Thoracic aorta (tissue), 2 donors: ENCODE measurements around the gene TRIM56. TPM values are rescaled to one million over a fixed set of nuclear protein-coding genes. Genes with fewer than 3 reads are reported as not detected.
"Not testable (repeated sequence)": the region's sequence is repeated elsewhere in the genome, so short reads cannot be mapped to it uniquely, and the experiment has no call there.

Experiments used
- ATAC-seq: fragments of 150-250 bp; one replicate; pipeline ENCODE4 v1.8.0; 2017; ENCODE audit warnings: low read depth; ENCODE audit not compliant: insufficient number of reproducible peaks, low FRiP score
- DNase-seq: peaks from one replicate; pipeline ENCODE4 v3.0.0-alpha.2; 2020; ENCODE audit warnings: low spot score
- H3K27ac ChIP-seq, 2 donors: fragments of 200-600 bp; sonication (generic); 1 replicate in 1 of 2; 2 replicates in 1 of 2; pipeline ENCODE4 v1.5.1; 2016; ENCODE audit warnings: mild to moderate bottlenecking in 2 of 2, moderate library complexity in 2 of 2
- H3K27me3 ChIP-seq: fragments of 200-600 bp; sonication (generic); replicated peaks from 2 replicates; pipeline ENCODE4 v1.6.0; 2016; ENCODE audit warnings: mild to moderate bottlenecking; ENCODE audit not compliant: insufficient read depth
- H3K36me3 ChIP-seq: fragments of 200-600 bp; sonication (generic); one replicate; pipeline ENCODE4 v1.5.1; 2016
- H3K4me1 ChIP-seq, 2 donors: fragments of 200-600 bp; sonication (generic); 1 replicate in 1 of 2; 2 replicates in 1 of 2; pipeline versions ENCODE4 v1.5.1 to v1.6.0; 2016; ENCODE audit warnings: low read depth in 2 of 2, mild to moderate bottlenecking in 1 of 2; ENCODE audit not compliant: control insufficient read depth in 1 of 2
- H3K4me3 ChIP-seq: fragments of 200-600 bp; sonication (generic); 2 replicates; pipeline ENCODE4 v1.5.1; 2016; ENCODE audit warnings: mild to moderate bottlenecking
- H3K9me3 ChIP-seq: fragments of 200-600 bp; sonication (generic); 2 replicates; pipeline ENCODE4 v1.5.1; 2016
- total RNA-seq, 2 donors: library from RNA; depleted of rRNA; stranded (reverse); fragments of >200 nt; gene quantifications; one replicate each; pipeline versions ENCODE4 v1.1.0 to v1.2.3, GENCODE V29; 2016
- TF ChIP-seq, protein P1 (sequence below): fragments of 200-600 bp; sonication (generic); IDR thresholded peaks from one replicate; pipeline ENCODE4 v1.5.1; 2019; ENCODE audit warnings: antibody characterized with exemption

The TRIM56 gene, protein sequence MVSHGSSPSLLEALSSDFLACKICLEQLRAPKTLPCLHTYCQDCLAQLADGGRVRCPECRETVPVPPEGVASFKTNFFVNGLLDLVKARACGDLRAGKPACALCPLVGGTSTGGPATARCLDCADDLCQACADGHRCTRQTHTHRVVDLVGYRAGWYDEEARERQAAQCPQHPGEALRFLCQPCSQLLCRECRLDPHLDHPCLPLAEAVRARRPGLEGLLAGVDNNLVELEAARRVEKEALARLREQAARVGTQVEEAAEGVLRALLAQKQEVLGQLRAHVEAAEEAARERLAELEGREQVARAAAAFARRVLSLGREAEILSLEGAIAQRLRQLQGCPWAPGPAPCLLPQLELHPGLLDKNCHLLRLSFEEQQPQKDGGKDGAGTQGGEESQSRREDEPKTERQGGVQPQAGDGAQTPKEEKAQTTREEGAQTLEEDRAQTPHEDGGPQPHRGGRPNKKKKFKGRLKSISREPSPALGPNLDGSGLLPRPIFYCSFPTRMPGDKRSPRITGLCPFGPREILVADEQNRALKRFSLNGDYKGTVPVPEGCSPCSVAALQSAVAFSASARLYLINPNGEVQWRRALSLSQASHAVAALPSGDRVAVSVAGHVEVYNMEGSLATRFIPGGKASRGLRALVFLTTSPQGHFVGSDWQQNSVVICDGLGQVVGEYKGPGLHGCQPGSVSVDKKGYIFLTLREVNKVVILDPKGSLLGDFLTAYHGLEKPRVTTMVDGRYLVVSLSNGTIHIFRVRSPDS
- 10 to 100 TPM; 32.1 to 44.5 TPM for total RNA-seq

DNA sequence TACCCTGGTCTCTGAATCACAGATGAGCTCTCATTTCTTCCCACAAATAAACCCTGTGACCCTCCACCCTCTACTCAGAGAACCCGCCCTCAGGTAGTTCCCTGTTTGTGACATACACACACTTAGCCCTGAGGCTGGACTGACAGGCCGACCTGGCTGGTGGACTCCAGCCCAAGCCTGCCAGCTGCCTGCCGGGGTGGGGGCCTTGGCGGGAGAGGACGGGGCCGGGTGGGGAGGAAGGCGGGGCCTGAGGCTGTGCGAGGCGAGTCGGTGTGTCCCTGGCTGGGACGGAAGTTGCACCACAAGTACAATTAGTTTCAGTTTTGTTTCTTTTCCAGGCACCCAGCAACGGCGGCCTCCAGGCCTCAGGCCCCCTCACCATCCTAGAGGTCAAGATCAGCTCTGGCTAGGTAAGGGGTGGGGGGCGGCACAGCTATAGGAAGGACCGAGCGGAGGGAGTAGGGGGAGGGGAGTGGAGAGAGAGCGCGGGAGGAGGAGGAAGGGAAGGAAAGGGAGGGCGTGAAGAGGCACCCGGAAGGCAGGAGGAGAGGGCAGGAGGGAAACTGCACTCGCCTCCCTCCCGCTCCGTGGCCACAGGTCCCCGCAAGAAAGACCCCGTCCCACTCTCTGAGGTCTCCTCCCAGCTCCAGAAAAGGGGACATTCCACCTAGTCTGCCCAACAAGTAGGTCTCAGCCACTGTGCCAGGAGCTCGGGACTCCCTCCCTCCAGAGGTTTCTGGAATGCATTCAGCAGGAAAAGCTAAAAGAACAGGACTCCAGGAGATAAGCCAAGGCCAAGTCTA is at the start of gene TRIM56:
Gene TRIM56, plus strand, starts transcription at position 320 of the 803 bp plus-strand sequence. CDS start 1,832 bp downstream, outside the sequence.
- H3K27ac ChIP-seq, result peak within 1 kb of the TSS; percentile 95 to 97
- DNase-seq (peak; percentile 63), ATAC-seq (peak; percentile 69)
- TF ChIP-seq, protein P1, sequence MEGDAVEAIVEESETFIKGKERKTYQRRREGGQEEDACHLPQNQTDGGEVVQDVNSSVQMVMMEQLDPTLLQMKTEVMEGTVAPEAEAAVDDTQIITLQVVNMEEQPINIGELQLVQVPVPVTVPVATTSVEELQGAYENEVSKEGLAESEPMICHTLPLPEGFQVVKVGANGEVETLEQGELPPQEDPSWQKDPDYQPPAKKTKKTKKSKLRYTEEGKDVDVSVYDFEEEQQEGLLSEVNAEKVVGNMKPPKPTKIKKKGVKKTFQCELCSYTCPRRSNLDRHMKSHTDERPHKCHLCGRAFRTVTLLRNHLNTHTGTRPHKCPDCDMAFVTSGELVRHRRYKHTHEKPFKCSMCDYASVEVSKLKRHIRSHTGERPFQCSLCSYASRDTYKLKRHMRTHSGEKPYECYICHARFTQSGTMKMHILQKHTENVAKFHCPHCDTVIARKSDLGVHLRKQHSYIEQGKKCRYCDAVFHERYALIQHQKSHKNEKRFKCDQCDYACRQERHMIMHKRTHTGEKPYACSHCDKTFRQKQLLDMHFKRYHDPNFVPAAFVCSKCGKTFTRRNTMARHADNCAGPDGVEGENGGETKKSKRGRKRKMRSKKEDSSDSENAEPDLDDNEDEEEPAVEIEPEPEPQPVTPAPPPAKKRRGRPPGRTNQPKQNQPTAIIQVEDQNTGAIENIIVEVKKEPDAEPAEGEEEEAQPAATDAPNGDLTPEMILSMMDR, result no peak
- no peaks in the 10 kb centered on the region for H3K27me3 ChIP-seq
- H3K4me1 ChIP-seq, result peaks cover 20 to 50% of the 10 kb centered on the region in 2 donors
- H3K36me3 ChIP-seq, result peaks cover 31% of the 10 kb centered on the region
- peak within 1 kb of the TSS; percentile 87 for H3K4me3 ChIP-seq
- H3K9me3 ChIP-seq, result no peaks in the 10 kb centered on the region

DNA sequence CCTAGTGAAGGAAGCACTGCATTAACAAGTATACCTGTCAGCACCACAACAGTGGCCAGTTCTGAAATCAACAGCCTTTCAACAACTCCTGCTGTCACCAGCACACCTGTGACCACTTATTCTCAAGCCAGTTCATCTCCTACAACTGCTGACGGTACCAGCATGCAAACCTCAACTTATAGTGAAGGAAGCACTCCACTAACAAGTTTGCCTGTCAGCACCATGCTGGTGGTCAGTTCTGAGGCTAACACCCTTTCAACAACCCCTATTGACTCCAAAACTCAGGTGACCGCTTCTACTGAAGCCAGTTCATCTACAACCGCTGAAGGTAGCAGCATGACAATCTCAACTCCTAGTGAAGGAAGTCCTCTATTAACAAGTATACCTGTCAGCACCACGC is 49.3 kb upstream of the TRIM56 start:
- TF ChIP-seq, protein P1, result no peak
- no peaks in the 10 kb centered on the region for H3K9me3 ChIP-seq
- no peaks in the 10 kb centered on the region for H3K4me1 ChIP-seq
- no peak overlapping the region for H3K4me3 ChIP-seq
- H3K27me3 ChIP-seq, result no peaks in the 10 kb centered on the region
- no peak for DNase-seq
- H3K27ac ChIP-seq, result no peak overlapping the region
- no peaks in the 10 kb centered on the region for H3K36me3 ChIP-seq
- ATAC-seq, result no peak

DNA sequence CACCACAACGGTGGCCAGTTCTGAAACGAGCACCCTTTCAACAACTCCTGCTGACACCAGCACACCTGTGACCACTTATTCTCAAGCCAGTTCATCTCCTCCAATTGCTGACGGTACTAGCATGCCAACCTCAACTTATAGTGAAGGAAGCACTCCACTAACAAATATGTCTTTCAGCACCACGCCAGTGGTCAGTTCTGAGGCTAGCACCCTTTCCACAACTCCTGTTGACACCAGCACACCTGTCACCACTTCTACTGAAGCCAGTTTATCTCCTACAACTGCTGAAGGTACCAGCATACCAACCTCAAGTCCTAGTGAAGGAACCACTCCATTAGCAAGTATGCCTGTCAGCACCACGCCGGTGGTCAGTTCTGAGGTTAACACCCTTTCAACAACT is 44.0 kb upstream of the TRIM56 start:
- not testable (repeated sequence) for ATAC-seq, H3K27ac ChIP-seq

DNA sequence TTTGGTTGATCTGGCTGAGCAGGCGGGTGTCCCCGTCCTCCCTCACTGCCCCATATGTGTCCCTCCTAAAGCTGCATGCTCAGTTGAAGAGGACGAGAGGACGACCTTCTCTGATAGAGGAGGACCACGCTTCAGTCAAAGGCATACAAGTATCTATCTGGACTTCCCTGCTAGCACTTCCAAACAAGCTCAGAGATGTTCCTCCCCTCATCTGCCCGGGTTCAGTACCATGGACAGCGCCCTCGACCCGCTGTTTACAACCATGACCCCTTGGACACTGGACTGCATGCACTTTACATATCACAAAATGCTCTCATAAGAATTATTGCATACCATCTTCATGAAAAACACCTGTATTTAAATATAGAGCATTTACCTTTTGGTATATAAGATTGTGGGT is 26.9 kb upstream of the TRIM56 start:
- no peaks in the 10 kb centered on the region for H3K36me3 ChIP-seq
- no peak for DNase-seq
- TF ChIP-seq, protein P1, result no peak
- H3K27me3 ChIP-seq, result no peaks in the 10 kb centered on the region
- no peaks in the 10 kb centered on the region for H3K9me3 ChIP-seq
- no peak overlapping the region for H3K4me3 ChIP-seq
- H3K4me1 ChIP-seq, result no peaks in the 10 kb centered on the region
- H3K27ac ChIP-seq, result no peak overlapping the region
- no peak for ATAC-seq

More for the DNA sequence above, 44.0 kb upstream of the TRIM56 start:
- H3K27me3 ChIP-seq, H3K4me1 ChIP-seq, H3K36me3 ChIP-seq, DNase-seq, H3K9me3 ChIP-seq, H3K4me3 ChIP-seq: not testable (repeated sequence)

DNA sequence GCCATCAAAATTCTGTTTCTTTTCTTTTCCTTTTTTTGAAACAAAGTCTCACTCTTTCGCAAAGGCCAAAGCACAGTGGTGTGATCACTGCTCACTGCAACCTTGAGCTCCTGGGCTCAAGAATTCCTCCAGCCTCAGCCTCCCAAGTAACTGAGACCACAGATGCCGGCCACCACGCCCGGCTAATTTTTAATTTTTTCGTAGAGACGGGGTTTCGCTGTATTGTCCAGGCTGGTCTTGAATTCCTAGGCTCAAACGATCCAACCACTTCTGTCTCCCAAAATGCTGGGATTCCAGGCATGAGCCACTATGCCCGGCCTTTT is 25.7 kb upstream of the TRIM56 start:
- Histone ChIP-seq H3K4me3 (no peak overlapping the region), H3K36me3 (no peaks in the 10 kb centered on the region), H3K4me1 (no peaks in the 10 kb centered on the region), H3K27ac (no peak overlapping the region), H3K9me3 (no peaks in the 10 kb centered on the region), H3K27me3 (no peaks in the 10 kb centered on the region)
- DNase-seq (no peak), ATAC-seq (no peak)
- TF ChIP-seq, protein P1, result no peak
